ENCODE measurements around the gene PRMT9. TPM values are rescaled to one million over a fixed set of nuclear protein-coding genes. Genes with fewer than 3 reads are reported as not detected.

PRMT9 gene
- 9.5 and 15.9 TPM in 2 replicates for total RNA-seq

- DNase-seq (ENCODE audit: extremely low read depth, low read depth, low spot score) = no peak
These were observed at the start of gene PRMT9 for GRCh38 chr4:147683717-147684700. Gene PRMT9 (minus strand): TSS chr4:147684163. CDS start chr4:147683987, 176 bp downstream.

- DNase-seq (ENCODE audit: extremely low read depth, low read depth, low spot score) = no peak
These were observed 48.7 kb upstream of the PRMT9 start for GRCh38 chr4:147732518-147733235.

GRCh38 chr4:147731580-147732517 lies 47.9 kb upstream of the PRMT9 start, which contains the start of gene ARHGAP10:
Gene ARHGAP10 (plus strand): TSS chr4:147732088. CDS start chr4:147732302, 214 bp downstream.
- no peak for DNase-seq (ENCODE audit: extremely low read depth, low read depth, low spot score)

- no peak for DNase-seq (ENCODE audit: extremely low read depth, low read depth, low spot score)
These were observed 46.4 kb upstream of the PRMT9 start for GRCh38 chr4:147730333-147730732.

- no peak for DNase-seq (ENCODE audit: extremely low read depth, low read depth, low spot score)
These were observed 43.6 kb upstream of the PRMT9 start for GRCh38 chr4:147727476-147728028.

- DNase-seq (ENCODE audit: extremely low read depth, low read depth, low spot score) = no peak
These were observed 41.7 kb upstream of the PRMT9 start for GRCh38 chr4:147725673-147726072.

GRCh38 chr4:147724468-147725201 lies 40.7 kb upstream of the PRMT9 start:
- DNase-seq (ENCODE audit: extremely low read depth, low read depth, low spot score) = no peak

- DNase-seq (ENCODE audit: extremely low read depth, low read depth, low spot score) = no peak
These were observed 39.4 kb upstream of the PRMT9 start for GRCh38 chr4:147723326-147723725.

- DNase-seq (ENCODE audit: extremely low read depth, low read depth, low spot score) = no peak
These were observed 33.9 kb upstream of the PRMT9 start for GRCh38 chr4:147717878-147718277.

GRCh38 chr4:147714575-147715401 lies 30.8 kb upstream of the PRMT9 start:
- DNase-seq (ENCODE audit: extremely low read depth, low read depth, low spot score) = no peak

GRCh38 chr4:147709999-147710398 lies 26.0 kb upstream of the PRMT9 start:
- no peak for DNase-seq (ENCODE audit: extremely low read depth, low read depth, low spot score)

- DNase-seq (ENCODE audit: extremely low read depth, low read depth, low spot score) = no peak
These were observed 24.1 kb upstream of the PRMT9 start for GRCh38 chr4:147707892-147708672.

GRCh38 chr4:147704846-147705245 lies 20.9 kb upstream of the PRMT9 start:
- DNase-seq (ENCODE audit: extremely low read depth, low read depth, low spot score) = no peak

- no peak for DNase-seq (ENCODE audit: extremely low read depth, low read depth, low spot score)
These were observed 12.9 kb upstream of the PRMT9 start for GRCh38 chr4:147696866-147697265.

- DNase-seq (ENCODE audit: extremely low read depth, low read depth, low spot score) = no peak
These were observed 9.3 kb upstream of the PRMT9 start for GRCh38 chr4:147693218-147693617.

- no peak for DNase-seq (ENCODE audit: extremely low read depth, low read depth, low spot score)
These were observed 7.9 kb upstream of the PRMT9 start for GRCh38 chr4:147691820-147692219.

GRCh38 chr4:147689067-147689466 lies 5.1 kb upstream of the PRMT9 start:
- DNase-seq (ENCODE audit: extremely low read depth, low read depth, low spot score) = no peak

- DNase-seq (ENCODE audit: extremely low read depth, low read depth, low spot score) = no peak
These were observed 773 bp downstream of the PRMT9 start for GRCh38 chr4:147683188-147683591.
